HG03066 (cell line): ENCODE measurements around the gene LRP5.
"Not testable (repeated sequence)": the region's sequence is repeated elsewhere in the genome, so short reads cannot be mapped to it uniquely, and the experiment has no call there.

ENCODE experiments used
- ATAC-seq: cut with Tn5 transposase; IDR thresholded peaks from one replicate; pipeline ENCODE4 v1.9.1; 2021; ENCODE audit warnings: low read depth; ENCODE audit not compliant: unreplicated experiment

LRP5 gene

GRCh38 chr11:68381716-68382115 is 69.3 kb downstream of the LRP5 start:
- no peak for ATAC-seq

- no peak for ATAC-seq
These were observed 70.1 kb downstream of the LRP5 start for GRCh38 chr11:68382358-68382998.

- no peak for ATAC-seq
These were observed 71.6 kb downstream of the LRP5 start for GRCh38 chr11:68383976-68384501.

GRCh38 chr11:68384530-68385081 is 72.2 kb downstream of the LRP5 start:
- ATAC-seq, result no peak

- no peak for ATAC-seq
These were observed 72.7 kb downstream of the LRP5 start for GRCh38 chr11:68385128-68385527.

- no peak for ATAC-seq
These were observed 74.1 kb downstream of the LRP5 start for GRCh38 chr11:68386331-68386978.

- ATAC-seq, result no peak
These were observed 75.4 kb downstream of the LRP5 start for GRCh38 chr11:68387840-68388239.

- no peak for ATAC-seq
These were observed 76.3 kb downstream of the LRP5 start for GRCh38 chr11:68388595-68389198.

GRCh38 chr11:68390315-68390714 is 77.9 kb downstream of the LRP5 start:
- ATAC-seq, result no peak

GRCh38 chr11:68392822-68393221 is 80.4 kb downstream of the LRP5 start:
- ATAC-seq, result no peak

- ATAC-seq, result no peak
These were observed 84.1 kb downstream of the LRP5 start for GRCh38 chr11:68396516-68396915.

- no peak for ATAC-seq
These were observed 84.9 kb downstream of the LRP5 start for GRCh38 chr11:68397256-68397655.

GRCh38 chr11:68398995-68399851 is 86.8 kb downstream of the LRP5 start:
- no peak for ATAC-seq

GRCh38 chr11:68399916-68400315 is 87.5 kb downstream of the LRP5 start:
- no peak for ATAC-seq

GRCh38 chr11:68400584-68400983 is 88.2 kb downstream of the LRP5 start:
- not testable (repeated sequence) for ATAC-seq

- ATAC-seq, result no peak
These were observed 89.5 kb downstream of the LRP5 start for GRCh38 chr11:68401856-68402255.

- no peak for ATAC-seq
These were observed 90.1 kb downstream of the LRP5 start for GRCh38 chr11:68402355-68403031.

GRCh38 chr11:68403424-68403823 is 91.0 kb downstream of the LRP5 start:
- no peak for ATAC-seq

- no peak for ATAC-seq
These were observed 91.4 kb downstream of the LRP5 start for GRCh38 chr11:68403831-68404230.
